GM03348 (cell line): Measurements from ENCODE around the gene MYCBP2.
"Not testable (repeated sequence)": the region's sequence is repeated elsewhere in the genome, so short reads cannot be mapped to it uniquely, and the experiment has no call there.

Experiments
- DNase-seq: peaks from one replicate; pipeline ENCODE4 v3.0.0; 2012; ENCODE audit warnings: low spot score

The MYCBP2 gene

DNA sequence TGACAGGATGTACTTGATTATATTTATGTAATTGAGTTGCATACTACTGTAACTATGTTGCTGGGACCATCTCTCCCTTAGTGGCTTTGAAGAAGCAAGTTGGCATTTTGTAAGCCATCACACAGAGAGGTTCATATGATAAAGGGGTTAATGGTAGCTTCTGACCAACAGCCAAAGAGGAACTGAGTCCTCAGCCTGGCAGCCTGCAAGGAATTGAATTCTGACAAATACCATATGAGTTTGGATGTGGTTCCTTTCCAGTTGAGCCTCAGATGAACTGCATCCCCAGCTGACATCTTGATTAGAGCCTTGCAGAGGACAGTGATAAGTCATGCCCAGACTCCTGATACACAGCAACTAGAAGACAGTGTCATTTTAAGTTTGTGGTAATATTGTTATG is 8.6 kb upstream of the MYCBP2 start:
- no peak for DNase-seq

DNA sequence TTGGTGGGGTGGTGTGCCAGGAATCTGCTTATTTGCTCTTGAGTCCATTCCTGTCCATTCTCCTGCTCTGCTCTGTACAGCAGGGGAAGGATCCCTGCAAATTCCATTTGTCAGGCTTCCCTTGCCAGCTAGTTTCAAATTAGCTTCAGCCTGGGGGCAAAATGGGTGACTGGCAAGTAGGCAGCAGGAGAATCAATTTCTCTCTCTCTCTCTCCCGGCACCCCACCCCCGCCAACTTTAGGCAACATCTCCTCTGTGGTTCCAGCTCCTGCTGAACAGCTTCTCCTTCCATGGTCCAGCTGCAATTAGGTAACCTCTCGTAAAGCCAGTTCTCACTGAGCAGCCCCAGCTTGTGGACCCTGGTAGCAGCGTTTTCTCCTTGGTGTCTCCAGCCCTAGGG is 6.7 kb upstream of the MYCBP2 start:
- DNase-seq: no peak

DNA sequence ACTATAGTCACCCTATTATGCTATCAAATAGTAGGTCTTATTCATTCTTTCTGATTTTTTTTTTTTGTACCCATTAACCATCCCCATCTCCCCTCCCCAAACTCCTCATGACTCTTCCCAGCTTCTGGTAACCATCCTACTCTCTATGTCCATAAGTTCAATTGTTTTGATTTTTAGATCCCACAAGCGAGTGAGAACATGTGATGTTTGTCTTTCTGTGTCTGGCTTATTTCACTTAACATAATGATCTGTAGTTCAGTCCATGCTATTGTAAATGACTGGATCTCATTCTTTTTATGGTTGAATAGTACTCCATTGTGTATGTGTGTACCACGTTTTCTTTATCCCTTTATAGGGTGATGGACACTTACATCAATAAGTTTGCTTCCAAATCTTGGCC is 4.5 kb upstream of the MYCBP2 start:
- DNase-seq: no peak

- DNase-seq: no peak
These were observed 3.2 kb upstream of the MYCBP2 start for GRCh38 chr13:77329911-77330584.

GRCh38 chr13:77329133-77329910 is 2.4 kb upstream of the MYCBP2 start:
- peak; percentile 88 for DNase-seq

- DNase-seq: no peak
These were observed 1.9 kb upstream of the MYCBP2 start for GRCh38 chr13:77328819-77329132.

- DNase-seq: no peak
These were observed 1.4 kb downstream of the MYCBP2 start for GRCh38 chr13:77325371-77325980.

- no peak for DNase-seq
These were observed 3.0 kb downstream of the MYCBP2 start for GRCh38 chr13:77323858-77324257.

- no peak for DNase-seq
These were observed 7.4 kb downstream of the MYCBP2 start for GRCh38 chr13:77319536-77319935.

GRCh38 chr13:77318741-77319140 is 8.2 kb downstream of the MYCBP2 start:
- DNase-seq: no peak

DNA sequence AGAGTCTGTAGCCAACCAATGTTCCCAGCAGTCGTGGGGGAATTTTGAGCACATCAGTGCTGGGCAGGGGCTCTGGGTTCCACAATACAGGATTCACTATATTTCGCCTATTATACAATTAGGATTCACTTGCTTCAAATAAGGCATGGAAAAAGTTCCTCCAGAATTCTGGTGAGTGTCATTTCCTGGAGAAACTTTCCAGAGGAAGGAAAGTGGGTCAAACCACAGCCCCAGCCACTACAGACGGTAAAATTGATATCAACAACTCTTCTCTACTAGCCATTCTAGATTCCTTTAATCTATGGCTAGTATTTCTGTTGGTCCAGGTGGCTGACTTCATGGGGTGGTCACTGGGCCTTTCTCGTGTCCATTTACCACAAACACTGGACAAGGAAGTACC is 10.5 kb downstream of the MYCBP2 start:
- no peak for DNase-seq

GRCh38 chr13:77315509-77315908 is 11.4 kb downstream of the MYCBP2 start:
- DNase-seq: not testable (repeated sequence)

- DNase-seq: no peak
These were observed 13.0 kb downstream of the MYCBP2 start for GRCh38 chr13:77313923-77314322.

DNA sequence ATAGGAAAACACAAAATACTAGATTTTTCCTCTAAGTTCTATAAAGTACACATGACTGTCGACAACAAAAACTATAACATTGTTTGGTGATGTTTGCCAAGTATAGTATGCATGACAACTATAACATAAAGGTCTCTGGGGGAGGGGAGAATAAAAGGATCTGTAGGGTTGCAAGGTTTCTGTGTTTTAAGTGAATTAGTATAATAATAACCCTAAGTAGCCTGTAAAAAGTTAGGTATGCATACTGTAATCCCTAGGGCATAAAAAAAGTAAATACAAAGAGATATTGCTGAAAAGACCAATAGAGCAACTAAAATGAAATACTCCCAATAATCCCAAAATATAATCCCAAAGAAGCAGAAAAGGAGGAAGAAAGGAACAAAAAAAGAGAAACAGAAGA is 14.6 kb downstream of the MYCBP2 start:
- DNase-seq: no peak

DNA sequence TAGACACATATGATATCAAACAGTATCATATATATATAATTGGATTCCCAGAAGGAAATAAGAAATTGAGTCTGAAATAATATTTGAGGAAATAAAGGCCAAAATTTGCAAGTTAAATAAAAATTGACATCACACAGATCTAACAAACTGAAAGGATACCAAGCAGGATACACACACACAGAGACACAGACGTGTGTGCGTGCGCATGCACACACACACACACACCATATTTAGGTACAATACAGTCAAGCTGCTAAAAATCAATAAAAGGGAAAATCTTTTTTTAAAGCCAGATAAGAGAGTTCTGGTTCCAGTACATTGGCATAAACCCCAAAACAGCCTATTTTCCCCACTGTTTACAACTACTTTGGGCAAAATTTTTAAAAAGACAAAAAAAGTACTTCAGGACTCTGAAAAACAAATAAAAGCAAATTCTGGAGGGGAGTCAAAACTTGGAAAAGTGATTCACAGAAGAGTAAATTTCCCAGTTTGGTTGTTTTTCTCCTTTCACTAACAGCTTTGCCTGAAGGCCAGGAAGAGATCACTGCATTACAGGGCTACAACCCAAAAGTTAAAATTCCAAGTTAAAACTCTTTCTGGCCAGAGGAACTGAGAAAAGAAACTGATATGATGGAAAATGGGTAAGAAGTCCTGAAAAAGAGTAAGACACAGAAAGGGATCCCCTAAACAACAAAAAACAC is 16.2 kb downstream of the MYCBP2 start:
- peak; percentile 13 for DNase-seq

- no peak for DNase-seq
These were observed 16.7 kb downstream of the MYCBP2 start for GRCh38 chr13:77310161-77310560.

DNA sequence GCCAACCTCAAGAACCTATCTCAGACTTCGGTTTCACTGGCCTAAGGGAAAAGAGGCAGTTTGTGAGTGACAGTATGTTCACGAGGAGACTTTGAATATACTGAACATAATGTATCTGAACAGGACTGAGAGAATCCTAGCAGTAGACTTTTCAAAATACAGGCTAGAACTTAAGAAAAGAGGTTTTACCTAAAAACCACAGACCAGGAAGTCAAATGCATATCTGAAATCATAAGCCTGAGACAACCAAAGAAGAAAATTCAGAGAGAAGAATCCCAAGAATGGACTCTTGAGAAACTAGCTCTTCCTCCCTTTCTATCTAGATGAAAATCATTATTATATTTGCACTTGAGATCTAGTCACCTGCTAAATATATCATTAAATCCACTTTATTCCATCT is 17.6 kb downstream of the MYCBP2 start:
- no peak for DNase-seq

DNA sequence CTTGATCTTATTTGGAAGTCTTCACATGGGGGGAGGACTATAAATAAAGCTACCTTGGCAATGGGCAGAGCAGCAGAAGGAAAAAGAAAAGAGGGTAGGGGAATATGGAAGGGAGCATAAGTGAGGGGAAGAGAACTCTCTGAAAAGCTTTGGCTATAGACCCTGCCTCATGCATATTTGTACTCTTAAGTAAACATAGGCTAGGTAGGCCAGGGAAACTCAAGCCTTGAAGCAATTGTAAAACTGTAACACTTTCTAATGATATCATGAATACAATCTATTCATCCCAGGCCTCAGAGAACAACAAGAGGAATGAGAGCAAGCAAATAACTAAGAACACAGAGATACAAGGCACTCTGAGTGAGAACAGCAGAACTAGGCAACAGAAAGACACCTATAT is 20.4 kb downstream of the MYCBP2 start:
- no peak for DNase-seq

DNA sequence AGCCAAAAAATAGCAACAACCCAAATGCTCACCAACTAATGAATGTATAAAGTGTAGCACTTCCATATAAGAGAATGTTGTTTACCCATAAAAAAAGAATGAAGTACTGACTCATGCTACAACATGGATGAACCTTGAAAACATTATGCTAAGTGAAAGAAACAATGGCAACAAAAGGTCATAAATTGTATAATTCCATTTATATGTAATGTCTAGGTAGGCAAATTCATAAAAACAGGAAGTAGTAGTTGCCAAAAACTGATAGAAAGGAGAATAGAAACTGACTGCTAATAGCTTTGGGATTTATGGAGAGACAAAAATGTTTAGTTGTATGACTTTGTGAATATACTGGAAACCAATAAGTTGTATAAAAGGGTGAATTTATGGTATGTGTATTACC is 21.6 kb downstream of the MYCBP2 start:
- DNase-seq: no peak

GRCh38 chr13:77300176-77301037 is 26.5 kb downstream of the MYCBP2 start:
- peak; percentile 51 for DNase-seq

- peak; percentile 12 for DNase-seq
These were observed 27.3 kb downstream of the MYCBP2 start for GRCh38 chr13:77299587-77299986.

- DNase-seq: no peak
These were observed 28.5 kb downstream of the MYCBP2 start for GRCh38 chr13:77298426-77298825.
